ENCODE results near the gene HVCN1.
"Not testable (repeated sequence)": the region's sequence is repeated elsewhere in the genome, so short reads cannot be mapped to it uniquely, and the experiment has no call there.

Gene HVCN1

DNA sequence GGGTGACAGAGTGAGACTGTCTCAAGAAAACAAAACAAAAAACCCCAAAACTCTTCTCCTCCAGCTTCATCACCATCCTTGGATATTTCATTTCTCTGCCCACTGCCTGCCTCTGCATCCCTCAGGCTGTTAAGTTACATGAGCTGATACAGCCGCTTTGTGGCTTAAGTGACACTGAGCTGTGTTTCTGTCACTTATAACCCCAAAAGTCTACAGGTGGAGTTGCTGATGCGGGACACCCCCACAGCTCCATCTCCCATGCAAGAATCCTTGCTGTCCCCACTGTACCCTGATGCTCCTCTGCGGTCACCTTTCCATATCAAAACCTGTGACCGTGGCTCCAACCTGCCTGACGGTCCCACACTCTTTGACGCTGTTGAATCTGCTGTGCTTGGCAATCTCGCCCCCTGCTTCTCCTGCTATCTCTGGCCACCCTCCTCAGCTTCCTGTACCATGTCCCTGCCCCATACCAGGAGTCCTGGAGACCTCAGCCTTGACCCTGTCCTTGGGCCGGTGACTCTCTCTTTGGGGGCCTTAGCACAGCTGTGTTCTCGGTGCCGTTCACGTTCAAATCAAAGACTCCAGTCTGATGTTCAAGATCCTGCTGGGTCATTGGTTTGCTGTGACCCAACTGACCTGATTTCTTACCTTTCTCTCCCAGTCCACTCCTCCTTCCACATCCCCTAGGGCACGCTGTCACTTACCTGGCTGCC lies 20.3 kb downstream of the HVCN1 start:
- in situ Hi-C loops (cut with HindIII; ENCODE audit: low sequenced_read_pairs), result no loop called here

DNA sequence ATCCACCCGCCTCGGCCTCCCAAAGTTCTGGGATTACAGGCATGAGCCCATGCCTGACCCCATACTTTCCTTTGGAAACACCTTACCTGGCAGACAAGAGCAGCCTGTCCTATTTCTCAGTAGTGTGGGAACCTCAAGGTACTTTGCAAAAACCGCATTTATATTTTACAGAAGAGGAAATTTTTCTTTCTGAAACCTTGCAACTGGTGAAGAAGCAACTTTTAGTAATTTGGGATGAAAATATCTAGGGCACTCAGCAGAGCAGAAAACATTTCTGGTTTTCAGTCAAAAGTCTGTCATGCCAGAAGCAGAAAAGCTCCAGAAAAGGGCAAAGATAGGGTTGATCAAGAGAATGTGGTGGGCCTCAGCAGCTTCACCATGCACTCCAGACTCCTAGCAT lies 21.2 kb downstream of the HVCN1 start:
- in situ Hi-C loops (cut with HindIII; ENCODE audit: low sequenced_read_pairs), result no loop called here

DNA sequence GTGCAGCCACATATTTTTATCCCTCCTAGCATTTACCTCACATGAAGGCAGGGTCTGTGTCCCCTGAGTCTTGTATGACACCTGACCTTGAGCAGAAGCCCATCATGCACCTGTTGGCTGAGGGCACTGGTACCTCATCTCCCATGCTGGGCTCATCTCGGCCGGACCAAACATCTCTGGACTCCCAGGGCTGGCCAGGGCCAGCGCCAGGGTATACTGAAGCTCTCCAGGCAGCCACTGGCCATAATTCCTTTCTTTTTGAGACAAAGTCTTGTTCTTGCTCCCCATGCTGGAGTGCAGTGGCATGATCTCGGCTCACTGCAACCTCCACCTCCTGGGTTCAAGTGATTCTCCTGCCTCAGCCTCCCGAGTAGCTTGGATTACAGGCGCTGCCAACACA lies 22.0 kb downstream of the HVCN1 start:
- in situ Hi-C loops (cut with HindIII; ENCODE audit: low sequenced_read_pairs), result no loop called here

DNA sequence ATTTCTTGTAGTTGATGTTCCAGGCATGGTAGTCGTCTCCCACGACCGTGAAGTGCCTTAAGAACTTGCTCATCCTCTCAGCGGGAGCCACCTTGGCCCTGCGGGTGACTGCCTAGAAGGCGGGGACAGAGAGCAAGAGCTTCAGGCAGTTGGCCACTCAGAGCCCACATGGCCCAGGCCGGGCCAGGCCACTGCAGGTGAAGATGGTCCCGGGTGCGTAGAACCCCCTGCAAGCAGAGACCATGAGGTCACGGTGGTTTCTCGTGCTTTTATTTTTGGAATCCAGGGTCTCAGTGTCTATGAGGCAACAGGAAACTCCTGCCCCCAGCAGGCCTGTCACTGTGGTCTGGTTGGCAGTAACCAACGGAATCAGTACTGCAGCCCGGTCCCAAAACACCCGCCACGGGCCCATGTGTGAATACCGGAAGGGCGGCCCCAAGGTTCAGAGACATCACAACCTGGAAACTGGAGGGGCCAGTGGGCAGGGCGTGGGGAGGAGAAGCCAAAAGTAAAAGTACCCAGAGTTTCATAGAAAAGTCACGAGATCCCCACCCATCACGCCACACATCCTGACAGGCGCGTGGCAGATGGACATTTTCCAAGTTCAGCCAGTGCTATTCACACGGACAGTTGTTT lies 27.5 kb downstream of the HVCN1 start:
- in situ Hi-C loops (cut with HindIII; ENCODE audit: low sequenced_read_pairs), result no loop called here

DNA sequence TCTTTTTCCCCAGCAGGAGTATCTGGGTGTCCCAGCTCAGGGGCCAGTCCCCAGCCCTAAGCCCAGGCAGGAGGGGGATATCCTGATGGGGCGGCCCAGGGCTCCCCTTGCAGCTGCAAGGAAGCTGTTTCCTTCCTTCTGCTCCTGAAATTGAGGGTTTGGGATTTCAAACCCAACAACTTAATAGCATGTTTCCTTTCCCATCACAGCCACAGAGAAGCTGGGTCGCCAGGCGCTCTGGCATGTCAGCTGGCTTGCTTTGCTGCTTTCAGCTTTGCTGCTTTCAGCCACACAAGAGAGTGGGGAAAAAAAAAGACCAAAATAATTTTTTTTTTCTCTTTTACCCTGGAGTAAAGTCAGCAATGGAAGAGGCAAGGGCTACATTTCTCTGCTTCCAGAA lies 30.0 kb downstream of the HVCN1 start:
- in situ Hi-C loops (cut with HindIII; ENCODE audit: low sequenced_read_pairs), result no loop called here

DNA sequence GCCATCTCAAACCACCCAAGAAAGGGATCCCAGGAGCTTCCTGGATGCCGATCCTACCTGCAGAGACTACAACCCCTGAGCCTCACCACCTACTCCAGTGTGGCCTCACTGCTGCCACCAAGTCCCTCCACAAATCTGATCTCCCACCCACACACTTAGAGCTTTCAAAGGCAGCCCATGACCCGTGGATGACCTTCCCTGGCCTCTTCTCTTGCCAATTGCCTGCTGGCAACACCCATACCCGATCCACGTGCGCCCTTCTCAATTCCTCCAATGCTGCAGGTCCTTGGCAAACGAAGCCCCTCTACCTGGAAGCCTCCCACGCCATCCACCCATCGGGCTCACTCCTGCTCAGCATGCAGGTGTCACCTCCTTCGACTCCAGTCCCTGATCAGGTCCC lies 30.7 kb downstream of the HVCN1 start:
- in situ Hi-C loops (cut with HindIII; ENCODE audit: low sequenced_read_pairs), result no loop called here

DNA sequence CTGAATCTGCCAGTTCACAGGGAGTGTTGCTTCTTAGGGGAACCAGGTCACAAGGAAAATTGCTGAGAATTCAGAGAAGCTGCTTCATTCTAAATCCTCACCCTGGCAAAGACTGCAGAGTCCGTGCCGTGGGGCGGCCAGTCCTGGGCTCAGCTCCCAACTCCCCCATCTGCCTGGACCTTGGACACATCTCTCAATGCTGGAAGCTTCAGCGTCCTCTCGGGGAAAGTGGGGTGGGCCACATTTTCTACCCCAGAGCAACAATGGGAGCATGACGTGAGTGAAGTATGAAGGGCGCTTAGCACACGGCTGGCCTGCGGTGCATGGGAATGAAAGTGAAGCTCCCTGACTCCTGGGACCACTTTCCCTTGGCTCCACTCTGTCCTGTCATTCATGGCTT lies 31.2 kb downstream of the HVCN1 start:
- in situ Hi-C loops (cut with HindIII; ENCODE audit: low sequenced_read_pairs), result no loop called here

DNA sequence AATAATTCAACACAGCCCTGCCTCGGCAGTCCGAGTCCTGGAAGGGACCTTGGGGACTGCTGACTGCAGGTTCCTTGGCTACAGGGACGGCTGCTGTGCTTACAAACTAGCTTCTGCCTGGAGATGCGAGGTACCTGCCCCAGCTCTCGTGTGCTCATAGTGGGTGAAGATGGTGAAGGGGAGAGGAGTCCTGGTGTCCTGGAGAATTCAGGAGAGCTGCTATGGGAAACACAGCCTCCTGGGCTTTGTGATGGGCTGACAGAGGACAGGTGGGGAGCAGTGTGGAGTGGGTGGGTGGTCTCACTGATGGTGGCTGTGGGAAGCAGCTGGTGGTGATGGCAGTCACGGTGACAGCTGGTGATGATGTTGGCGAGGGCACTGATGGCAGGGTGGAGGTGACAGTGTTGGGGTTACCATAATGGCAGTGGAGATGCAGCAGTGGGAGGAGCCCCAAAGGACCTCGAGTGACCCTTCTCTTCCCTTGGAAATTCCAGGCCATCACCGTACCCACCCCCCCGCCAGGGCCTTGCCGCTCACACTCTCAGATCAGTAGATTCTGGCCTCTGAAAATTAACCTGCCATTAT lies 32.8 kb downstream of the HVCN1 start:
- in situ Hi-C loops (cut with HindIII; ENCODE audit: low sequenced_read_pairs), result no loop called here

DNA sequence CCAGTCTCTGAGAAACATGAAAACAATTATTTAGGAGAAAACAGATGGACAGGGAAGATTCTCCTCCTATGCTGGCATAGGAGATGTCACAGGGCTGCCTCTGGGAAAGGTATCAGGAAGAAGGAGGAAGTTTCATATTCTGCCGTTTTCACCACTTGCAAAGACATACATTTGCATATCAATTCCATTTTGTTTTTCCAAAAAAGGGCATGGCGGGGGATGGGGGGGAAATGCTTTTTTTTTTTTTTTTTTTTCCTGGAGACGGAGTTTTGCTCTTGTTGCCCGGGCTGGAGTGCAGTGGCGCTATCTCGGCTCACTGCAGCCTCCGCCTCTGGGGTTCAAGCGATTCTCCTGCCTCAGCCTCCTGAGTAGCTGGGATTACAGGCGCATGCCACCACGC lies 34.7 kb downstream of the HVCN1 start:
- in situ Hi-C loops (cut with HindIII; ENCODE audit: low sequenced_read_pairs), result not testable (repeated sequence)

DNA sequence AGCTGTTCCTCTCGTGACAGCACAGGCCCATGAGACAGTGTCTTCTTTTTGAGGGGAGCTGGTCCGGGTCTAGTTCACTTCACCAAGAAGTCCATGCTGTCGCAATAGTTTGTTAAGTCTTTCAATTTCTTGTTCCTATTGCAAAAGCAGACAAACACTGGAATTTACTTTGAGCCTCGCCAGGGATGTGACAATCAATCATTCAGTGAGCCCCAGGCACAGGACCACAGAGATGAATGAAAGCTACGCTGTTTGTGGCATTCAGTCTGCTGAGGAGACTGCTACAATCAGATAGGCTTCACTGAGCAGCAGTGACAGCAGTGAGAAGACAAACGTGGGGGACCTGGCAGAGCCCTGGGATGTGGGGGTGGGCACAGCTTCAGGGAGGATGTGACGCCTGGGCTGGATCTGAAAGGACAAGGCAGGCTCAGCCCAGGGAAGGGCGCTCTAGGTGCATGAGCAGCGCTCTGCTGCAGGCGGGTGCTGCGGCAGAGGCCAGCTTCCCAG lies 39.5 kb downstream of the HVCN1 start:
- in situ Hi-C loops (cut with HindIII; ENCODE audit: low sequenced_read_pairs), result no loop called here

DNA sequence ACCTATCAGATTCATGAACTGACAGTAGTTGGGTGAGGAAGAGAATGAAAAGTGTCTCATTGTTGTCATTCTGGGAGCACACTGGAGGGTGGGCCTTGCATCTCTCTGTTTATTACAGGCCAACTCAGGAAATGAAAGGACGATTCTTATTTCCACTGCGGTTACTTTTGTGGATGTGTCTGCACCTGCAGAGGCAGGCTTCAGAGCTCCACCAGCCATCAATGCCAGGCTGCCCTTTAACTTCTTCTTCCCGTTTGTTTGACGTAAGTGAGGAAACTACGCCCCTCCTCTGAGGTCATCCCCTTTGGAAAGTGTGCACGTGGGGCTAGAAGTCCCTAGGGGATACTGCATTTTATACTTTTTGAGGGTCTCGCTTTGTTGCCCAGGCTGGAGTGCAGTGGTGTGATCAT lies 41.3 kb downstream of the HVCN1 start:
- in situ Hi-C loops (cut with HindIII; ENCODE audit: low sequenced_read_pairs), result no loop called here

DNA sequence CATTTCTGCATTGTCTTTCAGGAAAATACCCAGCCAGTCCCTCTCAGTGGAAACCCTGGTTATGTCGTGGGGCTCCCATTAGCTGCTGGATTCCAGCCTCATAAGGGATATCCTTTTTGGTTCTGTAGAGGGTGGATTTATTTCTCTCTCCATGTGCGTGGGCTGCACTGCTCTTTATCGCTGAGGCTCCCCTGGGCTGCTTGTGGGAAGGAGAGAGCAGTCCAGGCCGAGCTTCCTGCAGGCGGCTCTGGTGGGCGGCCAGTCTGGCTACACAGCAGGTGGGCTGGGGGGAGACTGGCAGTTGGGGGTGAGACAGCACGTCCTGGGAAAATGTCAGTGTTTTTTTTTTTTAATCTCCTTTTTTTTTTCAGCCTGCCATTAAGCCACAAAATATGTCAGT lies 47.4 kb downstream of the HVCN1 start:
- in situ Hi-C loops (cut with HindIII; ENCODE audit: low sequenced_read_pairs), result no loop called here

DNA sequence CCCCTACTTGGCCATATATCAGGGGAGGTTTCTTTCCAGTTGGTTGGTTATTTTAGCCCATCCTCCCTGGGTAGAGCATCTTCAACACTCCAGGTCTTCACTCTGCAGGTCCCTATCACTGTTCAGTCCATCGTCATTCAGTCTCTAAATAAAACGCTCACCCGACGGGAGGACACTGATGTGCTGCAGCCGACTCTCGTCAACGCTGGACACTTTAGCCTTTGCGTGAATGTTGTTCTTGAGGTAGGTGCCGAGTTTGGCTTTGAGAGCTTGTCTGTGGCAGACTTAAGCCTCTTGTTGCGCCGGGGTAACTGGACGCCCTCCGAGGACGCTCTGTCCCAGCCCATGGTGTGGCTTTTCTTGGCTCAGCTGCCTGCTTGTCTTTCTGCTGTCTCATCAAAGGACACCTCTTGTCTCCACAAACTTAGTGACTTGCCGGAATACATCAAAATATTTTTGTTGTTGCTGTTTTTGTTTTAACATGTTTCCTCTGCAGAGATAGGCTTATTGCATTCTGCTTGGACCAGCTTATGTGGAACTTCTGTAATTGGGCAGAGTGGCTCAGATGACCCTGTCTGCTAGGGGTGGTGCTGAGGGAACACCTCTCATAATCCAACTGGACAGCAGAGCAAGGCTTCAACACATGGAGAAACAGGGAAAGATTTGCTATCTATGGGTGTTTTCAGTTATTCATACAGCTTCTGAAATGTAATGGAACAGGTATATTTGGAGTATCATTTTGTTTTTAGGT lies 48.5 kb downstream of the HVCN1 start:
- in situ Hi-C loops (cut with HindIII; ENCODE audit: low sequenced_read_pairs), result no loop called here

DNA sequence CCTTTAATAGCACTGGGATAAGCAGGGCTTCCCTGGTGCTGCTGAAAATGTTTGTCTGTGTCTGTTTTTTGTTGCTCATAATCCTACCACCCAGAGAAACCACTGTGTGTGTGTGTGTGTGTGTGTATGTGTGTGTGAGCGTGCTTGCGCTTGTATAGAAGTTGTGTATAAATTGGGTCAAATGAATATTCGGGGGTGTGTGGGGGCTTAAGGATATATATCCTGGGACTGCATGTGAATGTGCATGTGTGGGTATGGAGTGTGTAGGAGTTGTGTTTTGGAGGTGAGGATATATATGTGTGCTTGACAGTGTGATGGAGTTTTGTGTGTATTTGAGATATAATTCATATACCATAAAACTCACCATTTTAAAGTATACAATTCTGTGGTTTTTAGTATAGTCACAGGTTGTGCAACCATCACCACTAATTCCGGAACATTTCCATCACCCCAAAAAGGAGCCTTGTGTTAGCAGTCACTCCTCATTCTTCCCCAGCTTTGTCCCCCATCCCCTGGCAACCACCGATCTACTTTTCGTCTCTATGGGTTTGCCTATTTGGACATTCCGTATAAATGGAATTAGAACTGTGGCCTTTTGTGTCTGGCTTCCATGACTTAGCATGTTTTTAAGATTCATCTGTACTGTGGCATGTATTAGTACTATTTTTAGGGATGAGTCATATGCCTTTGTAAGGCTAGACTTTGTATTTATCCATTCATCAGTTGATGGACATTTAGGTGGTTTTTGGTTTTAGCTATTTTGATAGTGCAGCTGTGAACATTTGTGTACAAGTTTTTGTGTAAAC lies 49.4 kb downstream of the HVCN1 start:
- in situ Hi-C loops (cut with HindIII; ENCODE audit: low sequenced_read_pairs), result no loop called here

DNA sequence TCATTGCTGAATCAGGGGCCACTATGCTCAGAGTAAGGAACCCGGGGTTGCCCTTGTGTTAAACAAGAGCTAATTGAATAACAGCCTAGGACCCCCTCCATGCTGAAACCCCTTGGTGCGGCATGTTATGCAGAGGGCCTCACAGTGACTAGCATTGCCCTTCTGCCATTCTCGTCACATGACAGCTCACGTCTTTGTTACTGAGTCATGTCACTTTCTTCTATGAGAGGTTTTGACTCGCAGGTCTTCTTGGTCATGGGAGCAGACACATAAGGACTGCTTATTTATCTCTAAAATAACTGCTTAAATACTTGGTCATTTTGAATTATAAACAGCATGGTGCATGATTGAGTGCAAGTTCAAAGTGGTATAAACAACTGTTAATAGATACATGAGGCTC lies 50.1 kb downstream of the HVCN1 start:
- in situ Hi-C loops (cut with HindIII; ENCODE audit: low sequenced_read_pairs), result no loop called here

DNA sequence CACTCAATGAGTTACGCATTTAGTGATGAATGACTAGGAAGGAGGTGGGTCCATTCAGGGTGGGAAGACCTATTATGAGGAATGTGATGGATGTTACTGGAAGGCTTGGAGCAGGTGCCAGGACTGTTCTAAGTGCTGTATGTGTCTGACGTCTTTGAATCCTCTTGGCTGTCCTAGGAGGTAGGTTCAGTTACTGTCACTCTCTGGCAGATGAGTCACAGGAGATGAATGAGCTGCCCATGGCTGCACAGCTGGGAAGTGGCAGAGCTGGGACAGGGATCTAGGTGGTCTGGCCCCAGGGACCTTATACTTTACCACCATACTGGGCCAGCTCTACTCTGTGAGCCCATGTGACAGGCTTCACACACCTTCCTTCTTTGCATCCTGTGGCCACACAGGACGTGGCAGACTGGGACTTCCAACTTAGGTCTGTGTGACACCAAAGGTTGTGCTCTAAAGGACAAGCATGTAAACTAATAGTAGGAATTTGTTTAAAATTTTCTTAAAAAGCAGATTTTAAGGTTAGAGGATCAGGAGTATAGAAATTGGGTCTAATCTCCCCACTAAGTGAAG lies 51.0 kb downstream of the HVCN1 start:
- in situ Hi-C loops (cut with HindIII; ENCODE audit: low sequenced_read_pairs), result no loop called here

DNA sequence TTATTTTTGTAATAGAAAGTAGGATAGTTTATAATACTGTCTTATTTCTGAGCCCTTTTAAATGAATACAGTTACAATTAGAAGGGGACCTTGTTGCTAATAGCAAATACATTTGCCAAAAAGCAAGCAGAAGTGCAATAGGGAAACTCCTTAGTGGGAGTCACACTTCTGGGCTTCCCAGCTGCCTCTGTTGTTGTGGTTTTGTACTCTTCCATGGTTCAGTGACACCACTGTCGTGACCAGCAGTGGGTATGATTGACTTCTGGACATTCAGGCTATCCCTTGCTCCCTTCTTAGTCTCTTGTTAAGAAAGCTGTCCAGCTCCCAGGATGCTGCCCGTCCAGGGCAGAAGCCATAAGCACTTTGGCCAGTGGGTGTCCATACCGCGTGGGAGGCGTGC lies 52.4 kb downstream of the HVCN1 start:
- in situ Hi-C loops (cut with HindIII; ENCODE audit: low sequenced_read_pairs), result no loop called here

DNA sequence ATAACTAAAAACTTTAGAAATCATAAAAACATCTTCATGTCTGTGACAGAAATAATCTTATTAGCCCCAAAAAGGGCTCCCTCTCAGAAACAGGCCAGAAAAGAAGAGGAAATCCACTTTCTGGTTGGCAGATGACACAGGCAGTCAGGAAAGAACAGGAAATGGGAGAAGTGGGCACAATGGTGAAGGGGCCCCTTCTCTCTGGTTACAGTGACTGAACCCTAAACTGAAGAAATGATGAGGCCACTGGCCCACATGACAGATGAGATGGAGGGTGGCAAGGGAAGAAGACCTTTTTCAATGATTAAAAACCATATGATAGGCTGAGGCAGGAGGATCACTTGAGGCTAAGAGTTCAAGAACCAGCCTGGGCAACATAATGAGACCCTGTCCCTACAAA lies 53.9 kb downstream of the HVCN1 start:
- in situ Hi-C loops (cut with HindIII; ENCODE audit: low sequenced_read_pairs), result no loop called here

DNA sequence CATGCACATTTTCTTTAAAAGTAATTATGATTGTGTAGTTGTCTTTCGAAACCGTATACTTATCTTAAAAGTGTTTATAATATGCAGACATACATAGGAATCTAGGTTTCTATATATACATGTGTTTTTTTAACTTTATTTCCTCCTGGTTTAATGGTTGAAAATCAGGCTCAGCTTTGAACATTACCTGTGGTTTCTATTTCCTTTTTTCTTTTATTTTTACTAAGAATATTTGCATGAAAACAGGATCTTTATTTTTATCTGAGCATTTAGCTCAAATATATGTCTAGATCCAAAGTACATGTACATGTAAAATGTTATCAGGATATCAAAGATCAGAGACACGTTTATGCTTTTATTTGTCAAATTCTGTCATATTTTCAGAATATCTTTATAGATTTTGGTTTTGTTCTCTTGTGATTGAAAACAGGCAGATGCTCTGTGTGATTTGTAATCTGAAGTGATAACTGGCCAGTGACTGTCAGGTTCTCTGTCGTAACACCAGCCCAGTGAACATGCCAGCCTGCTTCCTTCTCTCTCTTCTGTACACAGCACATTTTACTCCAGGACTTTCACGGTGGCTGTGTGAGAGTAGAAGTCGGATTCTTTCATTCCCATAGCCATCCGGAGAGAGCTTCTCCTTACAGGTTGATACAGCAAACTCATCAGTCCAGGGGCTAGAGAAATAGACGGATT lies 61.3 kb downstream of the HVCN1 start:
- in situ Hi-C loops (cut with HindIII; ENCODE audit: low sequenced_read_pairs), result no loop called here

DNA sequence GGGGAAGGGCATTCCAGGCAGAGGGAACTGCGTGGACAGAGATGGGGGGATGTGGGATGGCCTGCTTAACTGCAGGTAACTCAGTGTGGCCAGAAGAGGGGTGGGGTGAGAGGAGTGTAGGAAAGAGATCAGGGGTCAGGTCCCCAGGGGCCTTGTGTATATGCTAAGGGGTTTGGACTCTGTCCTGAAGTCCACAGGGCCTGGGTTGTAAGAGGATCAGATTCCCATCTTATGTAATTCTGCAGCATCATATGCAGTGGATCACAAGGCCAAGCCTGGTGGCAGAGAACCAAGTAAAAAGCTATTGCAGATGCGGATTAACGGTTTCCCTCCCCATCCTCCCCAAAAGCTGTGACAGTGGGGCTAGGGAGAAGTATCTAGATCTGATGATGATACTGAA lies 66.3 kb downstream of the HVCN1 start:
- in situ Hi-C loops (cut with HindIII; ENCODE audit: low sequenced_read_pairs), result no loop called here
